SK-N-MC (cell line): ENCODE measurements around the gene DGKI.

ENCODE experiments used
- EZH2 ChIP-seq: fragments of 200-600 bp; sonication (generic); IDR thresholded peaks from one replicate; pipeline ENCODE4 v1.6.1; 2017; ENCODE audit warnings: antibody characterized with exemption
- FOXP2 ChIP-seq: optimal IDR thresholded peaks from 2 replicates; pipeline ENCODE3; 2011; ENCODE audit warnings: mild to moderate bottlenecking, moderate library complexity; ENCODE audit not compliant: insufficient read depth; ENCODE audit errors: extremely low read length, control extremely low read depth
- POLR2AphosphoS5 ChIP-seq: IDR thresholded peaks from 2 replicates; pipeline ENCODE4 v1.6.1; 2012; ENCODE audit warnings: mild to moderate bottlenecking, low read depth, low read length, borderline replicate concordance

- TF ChIP-seq EZH2: no peak
- TF ChIP-seq POLR2AphosphoS5: no peak
- TF ChIP-seq FOXP2: no peak
These were observed 26.8 kb upstream of the DGKI start for GRCh38 chr7:137873524-137873923.
